Measurements from ENCODE around the gene PIGQ.
"Not testable (repeated sequence)": the region's sequence is repeated elsewhere in the genome, so short reads cannot be mapped to it uniquely, and the experiment has no call there.

PIGQ gene

DNA sequence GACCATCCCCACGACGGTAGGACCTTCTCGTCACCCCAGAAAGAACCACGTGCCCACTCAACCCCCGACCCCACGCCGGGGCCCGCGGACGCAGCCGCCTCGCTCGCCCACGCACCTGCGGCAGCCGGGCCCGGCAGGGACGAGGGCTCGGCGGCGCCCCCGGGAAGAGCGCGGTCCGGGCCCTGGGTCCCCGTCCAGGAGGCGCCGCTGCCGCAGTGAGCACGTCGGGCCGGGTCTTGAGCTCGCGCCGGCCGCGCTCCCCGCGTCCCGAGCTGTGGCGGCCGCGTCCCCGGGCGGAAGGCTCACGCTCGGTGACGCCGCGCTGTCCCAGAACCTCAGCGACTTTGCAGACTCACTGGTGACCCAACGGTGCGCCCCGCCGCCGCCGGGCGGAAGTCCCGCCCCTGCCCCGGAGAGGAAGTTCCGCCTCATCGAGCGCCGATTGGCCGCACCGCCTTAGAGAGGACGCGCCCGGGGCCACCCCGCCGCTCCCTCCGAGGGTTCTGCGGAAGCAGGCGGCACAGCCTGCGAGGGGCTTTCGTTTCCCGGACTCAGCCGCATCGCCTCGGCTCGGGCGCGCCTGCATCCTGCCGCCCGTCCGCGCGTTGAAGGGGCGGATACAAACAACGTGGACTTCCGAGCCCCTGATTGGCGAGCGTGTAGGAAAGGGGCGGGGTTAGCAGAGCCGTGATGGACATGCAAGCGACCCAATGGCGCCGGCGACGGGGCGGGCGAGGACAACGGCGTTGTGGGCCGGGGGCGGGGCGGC lies 19.3 kb downstream of the PIGQ start:
- DNase-seq = peak; percentile 99

DNA sequence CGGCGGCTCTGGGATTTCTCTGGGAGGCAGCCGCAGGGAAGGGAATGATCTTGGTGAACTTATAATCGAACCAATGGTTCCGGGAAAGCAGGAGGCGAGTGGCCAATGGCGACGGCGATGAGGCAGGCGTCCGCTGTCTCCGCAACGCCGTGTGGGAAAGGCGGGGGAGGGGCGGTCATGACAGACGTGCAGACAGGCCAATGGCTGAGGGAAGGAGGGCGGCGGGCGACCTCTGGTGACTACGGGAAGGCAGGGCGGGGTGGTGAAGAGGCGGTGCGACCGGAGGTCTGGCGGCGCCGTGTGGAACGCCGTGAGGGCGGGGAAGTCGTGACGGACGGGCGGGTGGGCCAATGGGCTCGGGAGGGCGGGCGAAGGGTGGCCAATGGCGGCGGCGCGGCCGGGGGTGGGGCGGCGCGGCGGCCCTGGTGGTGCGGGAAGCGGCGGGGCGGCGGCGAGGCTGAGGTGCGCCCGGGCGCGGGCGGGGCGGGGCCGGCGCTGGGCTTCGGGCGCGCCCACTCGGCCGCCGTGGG lies 20.0 kb downstream of the PIGQ start, which contains the start of gene RAB40C:
RAB40C (plus strand) TSS at position 409 of the 530 bp plus-strand sequence. CDS start 226 bp downstream, outside the sequence.
- DNase-seq = peak; percentile 99

DNA sequence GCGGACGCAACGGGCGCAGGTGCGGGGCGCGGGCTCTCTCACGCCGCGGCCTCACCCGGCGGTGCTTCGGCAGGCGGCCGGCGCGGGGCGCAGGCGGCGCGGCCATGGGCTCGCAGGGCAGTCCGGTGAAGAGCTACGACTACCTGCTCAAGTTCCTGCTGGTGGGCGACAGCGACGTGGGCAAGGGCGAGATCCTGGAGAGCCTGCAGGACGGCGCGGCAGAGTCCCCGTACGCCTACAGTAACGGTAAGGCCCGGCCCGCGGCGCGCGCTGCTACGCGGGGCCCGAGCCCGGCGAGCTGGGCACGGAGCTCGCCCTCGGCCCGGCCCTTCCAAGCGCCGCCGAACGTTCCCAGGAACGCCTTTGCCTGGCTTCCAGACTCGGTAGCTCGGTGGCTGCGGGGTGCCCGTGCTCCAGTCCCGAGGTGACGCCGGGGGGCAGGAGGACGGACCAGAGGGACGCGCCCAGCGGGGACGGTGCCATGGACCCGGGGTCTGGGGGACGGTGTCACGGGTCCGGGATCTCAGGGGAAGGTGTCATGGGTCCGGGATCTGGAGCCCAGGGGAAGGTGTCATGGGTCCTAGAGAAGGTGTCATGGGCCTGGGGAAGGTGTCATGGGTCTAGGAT lies 20.5 kb downstream of the PIGQ start:
- DNase-seq = no peak

DNA sequence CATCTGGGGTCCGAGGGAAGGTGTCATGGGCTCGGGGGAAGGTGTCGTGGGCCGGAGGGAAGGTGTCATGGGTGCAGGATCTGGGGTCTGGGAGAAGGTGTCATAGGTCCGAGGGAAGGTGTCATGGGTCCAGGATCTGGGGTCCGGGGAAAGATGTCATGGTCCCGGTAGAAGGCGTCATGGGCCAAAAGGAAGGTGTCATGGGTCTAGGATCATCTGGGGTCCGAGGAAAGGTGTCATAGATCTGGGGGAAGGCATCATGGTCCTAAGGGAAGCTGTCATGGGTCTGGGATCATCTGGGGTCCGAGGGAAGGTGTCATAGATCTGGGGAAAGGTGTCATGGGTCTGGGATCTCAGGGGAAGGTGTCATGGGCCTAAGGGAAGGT lies 21.0 kb downstream of the PIGQ start:
- no peak for DNase-seq

DNA sequence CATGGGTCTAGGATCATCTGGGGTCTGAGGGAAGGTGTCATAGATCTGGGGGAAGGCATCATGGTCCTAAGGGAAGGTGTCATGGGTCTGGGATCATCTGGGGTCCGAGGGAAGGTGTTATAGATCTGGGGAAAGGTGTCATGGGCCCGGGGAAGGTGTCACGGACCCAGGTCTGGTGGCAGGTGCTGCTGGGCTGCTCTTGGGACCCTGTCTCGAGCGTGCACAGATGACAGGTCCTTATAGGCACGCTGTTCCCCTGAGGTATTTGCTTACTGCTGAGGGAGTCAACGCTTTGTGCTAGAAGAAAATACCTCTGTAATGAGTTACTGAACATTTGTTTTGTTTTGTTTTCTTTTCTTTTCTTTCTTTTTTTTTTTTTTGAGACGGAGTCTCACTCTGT lies 21.5 kb downstream of the PIGQ start:
- no peak for DNase-seq

DNA sequence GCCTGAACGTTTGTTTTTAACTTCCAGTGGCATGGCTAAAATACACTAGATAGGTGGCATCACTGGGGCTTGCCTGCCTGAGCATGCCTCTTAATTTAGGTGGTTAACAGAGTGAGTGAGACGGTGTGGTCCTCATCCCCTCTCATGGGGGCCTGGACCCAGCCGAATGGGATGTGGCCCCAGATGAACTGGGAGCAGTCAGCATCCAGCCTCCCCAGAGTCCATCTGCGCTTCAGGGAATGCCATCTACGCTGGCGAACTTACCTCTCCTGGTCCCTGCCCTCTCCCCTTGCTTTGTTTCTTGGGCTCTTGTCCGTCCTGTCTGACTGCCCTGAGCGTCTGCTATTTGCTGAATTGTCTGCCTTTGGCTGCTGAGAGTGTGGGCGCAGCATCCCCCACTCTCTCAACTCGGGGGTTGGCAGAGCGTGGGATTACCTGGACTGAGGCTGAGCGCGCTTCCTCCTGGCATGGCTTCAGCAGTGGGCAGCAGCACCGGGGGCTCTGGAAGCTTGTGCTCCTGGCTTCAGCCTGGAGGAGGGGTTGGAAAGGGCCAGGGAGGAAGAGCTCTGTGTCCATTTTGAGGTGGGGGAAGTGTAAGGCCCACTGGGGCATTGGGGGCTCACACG lies 22.2 kb downstream of the PIGQ start:
- no peak for DNase-seq

DNA sequence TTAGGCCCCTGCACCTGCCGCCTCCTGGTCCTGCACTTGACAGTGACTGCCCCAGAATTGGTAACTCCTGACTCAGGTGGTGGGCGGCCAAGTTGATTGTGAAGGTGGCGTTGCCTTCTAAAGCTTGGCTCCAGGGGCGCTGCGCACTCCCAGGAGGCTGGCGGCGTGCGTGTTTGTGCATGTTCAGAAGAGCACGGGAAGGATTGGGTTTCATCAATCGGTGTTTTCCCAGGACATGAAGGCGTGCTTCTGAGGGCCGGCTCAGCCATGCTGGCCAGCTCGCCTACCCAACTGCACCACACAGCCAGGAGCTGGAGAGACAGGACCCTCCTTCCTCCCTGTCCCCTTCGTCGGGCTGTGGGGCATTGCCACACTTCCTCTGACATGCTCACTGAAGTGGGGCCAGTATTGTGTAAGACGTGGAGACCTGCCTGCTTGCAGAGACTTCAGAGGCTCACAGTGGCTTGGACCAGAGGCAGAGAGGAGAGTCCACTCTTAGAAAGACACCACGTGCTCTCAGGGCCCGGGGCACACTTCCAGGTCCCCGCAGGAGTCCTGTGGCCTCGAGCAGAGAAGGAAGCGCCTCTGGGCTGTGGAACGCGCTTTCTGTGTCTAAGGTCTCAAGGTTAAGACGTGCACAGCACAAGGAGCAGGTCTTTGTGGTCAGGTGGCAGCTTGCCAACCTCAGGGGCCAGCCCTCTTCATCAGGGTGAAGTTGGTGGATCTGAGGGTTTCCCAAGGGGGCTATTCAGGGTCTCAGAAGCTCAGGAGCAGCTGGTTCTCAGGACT lies 22.9 kb downstream of the PIGQ start:
- DNase-seq = no peak

DNA sequence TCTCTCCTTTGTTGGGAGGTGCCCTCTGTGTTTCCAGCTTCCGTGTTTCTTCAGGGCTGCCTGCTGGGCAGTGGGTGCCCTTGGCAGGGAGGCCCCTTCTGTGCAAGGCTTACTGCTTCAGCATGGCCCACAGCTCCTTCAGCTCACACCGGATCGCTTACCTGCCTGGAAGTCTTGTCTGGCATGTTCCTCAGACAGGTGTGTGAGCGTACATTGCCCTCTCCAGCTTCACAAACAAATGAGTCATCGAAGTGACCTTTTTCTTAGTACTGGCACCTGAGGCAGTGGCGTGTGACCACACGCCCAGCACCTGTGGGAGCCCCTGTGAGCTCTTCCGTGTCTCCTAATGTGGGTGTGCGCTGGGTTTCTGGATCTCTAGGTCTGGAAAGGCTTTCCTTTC lies 23.6 kb downstream of the PIGQ start:
- DNase-seq = no peak

DNA sequence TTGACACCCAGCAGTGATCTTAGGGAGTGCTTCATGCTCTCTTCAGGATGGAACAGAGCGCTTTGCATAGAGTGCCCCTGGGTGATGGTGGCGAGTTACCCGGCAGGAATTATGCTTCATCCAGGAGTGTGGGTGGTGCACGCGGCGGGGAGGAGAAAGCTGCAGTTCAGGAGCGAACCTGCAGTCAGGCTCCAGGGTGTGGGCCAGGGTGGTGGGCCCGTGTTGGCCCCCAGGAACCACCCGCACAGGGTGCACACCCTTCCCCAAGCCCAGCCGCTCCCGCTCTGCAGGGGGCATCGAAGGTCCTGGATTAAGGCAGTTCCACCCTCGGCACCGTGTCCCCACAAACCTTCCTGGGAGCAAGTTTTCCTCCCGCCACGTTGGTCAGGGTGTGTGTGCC lies 24.0 kb downstream of the PIGQ start:
- DNase-seq = no peak

DNA sequence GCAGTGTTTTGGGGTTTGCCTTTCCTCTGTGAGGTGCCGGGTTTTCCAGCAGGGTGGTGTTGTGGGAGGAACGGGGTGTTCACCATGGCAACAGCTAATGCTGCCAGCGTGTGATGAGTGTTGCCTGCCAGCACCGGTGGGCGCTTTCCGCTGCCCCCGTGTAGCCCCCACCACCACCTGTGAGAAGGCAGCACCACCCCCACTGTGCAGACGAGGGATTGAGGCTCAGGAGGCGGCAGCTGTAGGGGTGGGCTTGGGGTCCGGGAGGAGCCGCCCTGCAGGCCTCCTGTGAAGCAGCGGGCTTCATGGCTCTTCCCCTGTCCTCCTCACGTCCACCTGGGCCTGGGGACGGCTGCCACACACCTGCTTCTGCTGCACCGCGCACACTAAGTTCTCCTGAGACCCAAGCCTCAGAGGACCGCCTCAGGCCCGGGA lies 25.3 kb downstream of the PIGQ start:
- no peak for DNase-seq

DNA sequence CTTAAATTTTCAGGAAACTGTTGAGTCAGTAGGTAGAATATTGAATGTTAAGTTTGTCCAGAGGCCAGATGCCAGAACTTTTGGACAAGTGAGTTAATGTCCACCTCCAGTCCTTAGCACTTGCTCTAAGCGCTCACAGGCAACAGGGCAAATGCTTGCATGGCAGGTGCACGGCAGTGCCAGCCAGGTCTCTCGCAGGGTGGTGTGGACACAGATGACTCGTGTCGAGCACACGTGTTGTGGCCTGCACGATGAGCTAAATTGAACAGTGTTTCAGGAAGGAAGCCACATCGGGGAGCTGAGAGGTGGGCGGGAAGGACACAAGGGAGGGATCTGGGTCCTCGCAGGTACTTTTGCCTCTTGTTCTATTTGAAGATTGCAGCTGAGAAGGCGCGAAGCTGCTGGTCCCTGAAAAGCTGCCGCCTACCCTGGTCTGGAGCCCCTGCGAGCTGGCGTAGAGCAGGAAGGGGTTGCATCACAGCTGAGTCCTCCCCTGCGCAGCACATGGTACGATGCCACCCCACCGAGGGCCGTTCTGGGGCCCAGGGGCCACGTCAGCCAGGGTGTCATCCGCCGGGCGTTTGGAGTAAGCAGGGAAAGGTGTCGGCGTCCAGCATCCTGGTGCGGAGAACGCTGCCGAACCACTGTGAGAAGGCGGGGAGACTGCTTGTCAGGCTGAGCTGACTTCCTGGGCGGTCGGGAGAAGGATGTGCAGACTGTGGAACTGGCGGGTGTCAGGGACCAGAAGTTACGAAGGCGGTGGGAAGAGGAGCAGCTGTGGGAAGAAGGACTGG lies 26.4 kb downstream of the PIGQ start:
- no peak for DNase-seq

DNA sequence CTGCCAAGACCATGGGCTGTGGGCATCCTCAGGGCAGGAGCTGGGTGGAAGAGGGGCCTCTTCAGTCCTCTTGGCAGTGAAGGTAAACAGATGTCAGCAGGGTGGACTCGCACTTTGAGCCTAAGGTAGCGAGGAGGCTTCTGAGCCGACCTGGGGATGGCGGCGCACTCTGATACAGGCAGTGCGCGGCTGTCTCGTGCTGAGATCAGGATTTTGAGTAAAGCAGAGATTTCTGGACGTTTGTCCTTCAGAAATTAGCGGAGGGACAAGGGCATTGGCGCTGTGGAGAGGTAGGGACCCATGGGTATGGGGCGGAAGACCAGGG lies 26.9 kb downstream of the PIGQ start:
- no peak for DNase-seq

DNA sequence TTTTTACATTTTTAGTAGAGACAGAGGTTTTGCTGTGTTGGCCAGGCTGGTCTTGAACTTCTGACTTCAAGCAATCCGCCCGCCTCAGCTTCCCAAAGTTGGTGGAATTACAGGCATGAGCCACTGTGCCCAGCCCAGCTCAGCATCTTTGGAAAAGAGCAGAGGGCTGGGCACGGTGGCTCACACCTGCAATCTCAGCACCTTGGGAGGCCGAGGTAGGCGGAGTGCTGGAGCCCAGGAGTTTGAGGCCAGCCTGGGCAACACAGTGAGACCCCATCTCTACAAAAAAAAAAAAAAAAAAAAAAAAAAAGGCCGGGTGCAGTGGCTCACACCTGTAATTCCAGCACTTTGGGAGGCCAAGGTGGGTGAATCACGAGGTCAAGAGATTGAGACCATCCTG lies 27.9 kb downstream of the PIGQ start:
- not testable (repeated sequence) for DNase-seq

DNA sequence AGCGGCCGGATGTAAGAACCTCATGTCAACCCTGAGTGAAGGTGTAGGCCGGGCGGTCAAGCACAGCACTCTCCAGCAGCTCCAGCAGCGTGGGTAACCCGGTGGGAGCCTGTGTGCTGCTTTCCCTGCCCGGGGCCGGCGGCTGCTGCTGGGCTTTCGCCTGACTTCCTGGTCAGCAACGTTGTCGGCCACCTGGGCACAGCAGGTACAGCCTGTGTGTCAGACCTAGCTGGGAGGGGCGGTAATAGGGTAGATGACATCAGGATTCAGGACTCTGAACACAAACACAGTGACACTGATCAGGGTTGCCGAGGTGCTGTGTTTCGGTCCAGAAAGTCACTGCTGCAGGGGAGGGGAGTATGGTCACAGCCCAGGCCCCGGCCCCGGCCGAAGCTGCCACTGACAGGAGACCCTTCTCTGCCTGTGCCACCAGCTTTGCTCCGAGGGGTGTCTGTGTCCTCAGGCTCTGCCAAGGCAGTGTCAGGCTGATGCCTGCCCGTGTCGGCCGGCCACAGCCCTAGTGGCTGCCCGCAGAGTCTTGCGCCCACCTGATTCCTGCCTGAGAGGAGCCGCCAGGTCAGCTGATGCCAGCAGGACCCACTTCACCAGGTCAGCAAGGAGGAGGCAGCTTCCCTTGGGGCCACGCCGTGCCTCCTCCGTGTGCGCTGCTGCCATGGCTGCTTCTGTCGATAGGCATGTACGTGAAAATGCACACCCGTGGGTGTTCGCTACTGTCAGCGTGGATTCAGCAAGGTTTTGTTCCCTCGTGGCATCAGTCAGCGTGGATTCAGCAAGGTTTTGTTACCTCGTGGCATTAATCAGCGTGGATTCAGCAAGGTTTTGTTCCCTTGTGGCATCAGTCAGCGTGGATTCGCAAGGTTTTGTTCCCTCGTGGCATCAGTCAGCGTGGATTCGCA lies 29.3 kb downstream of the PIGQ start:
- DNase-seq = no peak

DNA sequence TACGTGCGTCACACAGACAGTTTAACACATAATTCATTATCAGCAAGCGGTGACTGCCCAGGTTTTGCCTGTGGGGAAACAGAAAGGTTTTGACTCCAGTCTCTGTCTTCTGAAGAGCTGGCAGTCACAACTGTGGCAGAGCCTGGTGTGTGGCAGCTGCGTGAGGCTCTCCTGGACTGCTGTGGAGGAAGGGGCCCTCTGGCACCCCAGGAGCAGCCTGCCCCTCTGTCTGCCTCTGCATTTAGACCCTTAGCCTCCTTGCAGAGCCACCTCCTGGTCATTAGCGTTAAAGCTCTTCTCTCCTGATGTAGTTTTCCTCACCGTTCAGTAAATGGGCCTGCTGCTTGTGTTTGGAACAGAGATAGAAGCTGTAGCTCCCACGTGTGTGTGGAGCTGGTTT lies 31.0 kb downstream of the PIGQ start:
- DNase-seq = no peak

DNA sequence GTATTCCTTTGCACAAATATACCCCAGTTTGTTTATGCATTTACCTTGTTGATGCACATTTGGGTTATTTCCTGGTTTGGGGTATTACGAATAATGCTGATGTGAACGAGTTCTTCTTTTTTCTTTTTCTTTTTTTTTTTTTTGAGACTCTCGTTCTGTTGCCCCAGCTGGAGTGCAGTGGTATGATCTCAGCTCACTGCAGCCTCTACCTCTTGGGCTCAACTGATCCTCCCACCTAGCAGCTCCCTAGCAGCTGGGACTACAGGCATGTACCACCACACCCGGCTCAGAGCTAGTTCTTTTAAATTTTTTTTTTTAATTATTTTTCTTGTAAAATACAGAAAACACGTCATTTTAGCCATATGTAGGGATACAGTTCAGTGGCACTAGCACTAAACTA lies 34.2 kb downstream of the PIGQ start:
- DNase-seq = no peak

DNA sequence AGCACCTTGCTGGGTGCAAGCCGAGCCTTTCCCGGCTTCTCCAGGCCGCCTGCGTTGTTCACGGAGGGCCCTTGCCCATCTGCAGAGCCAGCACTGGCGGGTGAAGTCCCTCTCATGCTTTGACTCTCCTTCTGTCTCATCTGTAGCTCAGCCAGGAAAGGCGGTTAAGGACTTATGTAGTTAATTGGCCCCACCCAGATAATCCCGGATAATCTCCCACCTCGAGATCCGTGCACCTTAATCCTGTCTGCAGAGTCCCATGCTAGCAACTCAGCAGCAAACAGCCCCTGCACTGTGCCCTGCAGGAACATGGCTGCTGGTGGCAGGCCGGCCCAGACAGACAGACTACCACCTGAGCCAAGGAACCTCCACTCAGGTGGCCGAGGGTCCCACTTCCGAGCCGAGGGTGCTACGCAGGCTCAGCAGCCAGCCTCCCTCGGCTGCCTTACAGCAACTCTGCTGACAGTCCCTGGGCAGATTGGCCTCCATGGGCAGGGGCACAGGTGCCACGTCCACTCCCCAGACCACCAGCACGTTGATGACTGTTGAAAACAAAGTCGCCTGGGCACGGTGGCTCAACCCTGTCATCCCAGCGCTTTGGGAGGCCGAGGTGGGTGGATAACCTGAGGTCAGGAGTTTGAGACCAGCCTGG lies 37.0 kb downstream of the PIGQ start:
- no peak for DNase-seq

DNA sequence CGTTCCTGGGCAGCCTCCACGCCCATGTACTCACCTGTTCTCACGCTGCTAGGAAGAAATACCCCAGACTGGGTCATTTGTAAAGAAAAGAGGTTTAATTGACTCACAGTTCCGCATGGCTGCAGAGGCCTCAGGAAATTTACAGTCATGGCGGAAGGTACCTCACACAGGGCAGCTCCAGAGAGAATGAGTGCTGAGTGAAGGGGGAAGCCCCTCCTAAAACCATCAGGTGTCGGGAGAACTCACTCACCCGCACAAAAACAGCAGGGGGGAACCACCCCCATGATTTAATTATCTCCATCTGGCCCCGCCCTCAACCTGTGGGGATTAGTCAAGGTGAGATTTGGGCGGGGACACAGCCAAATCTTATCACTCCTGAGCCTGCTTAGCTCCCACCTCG lies 38.3 kb downstream of the PIGQ start:
- no peak for DNase-seq

DNA sequence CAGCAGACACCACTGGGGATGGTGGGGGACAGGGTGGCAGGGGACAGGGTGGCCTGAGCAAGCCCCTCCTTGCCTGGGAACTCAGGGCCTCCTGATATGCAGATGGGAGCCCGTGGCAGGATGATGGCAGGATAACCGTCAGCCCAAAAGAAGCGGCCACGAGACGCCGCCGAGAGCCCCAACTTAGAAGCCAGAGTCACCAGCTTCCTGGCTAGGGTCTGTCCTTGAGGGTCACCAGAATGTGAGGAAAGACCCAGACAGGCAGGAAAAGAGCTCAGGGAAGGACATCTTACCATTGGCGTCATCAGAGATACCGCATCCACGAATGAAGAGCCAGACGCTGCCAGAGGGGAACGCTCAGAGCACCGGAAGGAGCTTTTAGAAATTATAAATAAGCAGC lies 39.5 kb downstream of the PIGQ start:
- DNase-seq = no peak

DNA sequence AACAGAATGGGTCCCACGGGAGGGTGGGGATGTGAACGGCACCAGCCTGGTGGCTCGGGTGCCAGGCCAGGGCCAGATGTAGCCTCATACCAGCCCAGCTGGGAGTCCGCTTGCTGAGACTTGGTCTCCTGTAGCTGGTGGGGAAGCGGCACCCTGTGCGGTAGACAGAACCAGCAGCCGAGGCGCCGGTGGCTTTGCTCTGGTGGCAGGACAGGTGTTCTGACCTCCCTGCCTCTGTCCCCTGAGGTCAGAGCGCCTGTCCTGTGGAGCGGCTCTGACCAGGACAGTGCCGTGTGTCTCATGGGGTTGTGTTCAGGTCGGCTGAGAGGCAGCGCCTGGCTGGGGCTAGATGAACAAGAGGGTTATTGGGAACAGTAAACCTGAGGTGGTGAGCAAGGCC lies 40.2 kb downstream of the PIGQ start:
- DNase-seq = no peak

Data from activated CD8-positive, alpha-beta memory T cell treated with anti-CD3 and anti-CD28 coated beads, Interleukin-2, amount 50 U/mL, for 48 hours (primary cell).